DMS114 treated with DMSO at 0.1 percent for 48 hours (cell line): Measurements from ENCODE around the gene LYPD6.
"Not testable (repeated sequence)": the region's sequence is repeated elsewhere in the genome, so short reads cannot be mapped to it uniquely, and the experiment has no call there.

Experiments
- DNase-seq: peaks from one replicate; lab custom pipeline; 2025; ENCODE audit not compliant: unreplicated experiment; lab: John Stamatoyannopoulos, UW

Gene LYPD6, protein sequence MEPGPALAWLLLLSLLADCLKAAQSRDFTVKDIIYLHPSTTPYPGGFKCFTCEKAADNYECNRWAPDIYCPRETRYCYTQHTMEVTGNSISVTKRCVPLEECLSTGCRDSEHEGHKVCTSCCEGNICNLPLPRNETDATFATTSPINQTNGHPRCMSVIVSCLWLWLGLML

DNA sequence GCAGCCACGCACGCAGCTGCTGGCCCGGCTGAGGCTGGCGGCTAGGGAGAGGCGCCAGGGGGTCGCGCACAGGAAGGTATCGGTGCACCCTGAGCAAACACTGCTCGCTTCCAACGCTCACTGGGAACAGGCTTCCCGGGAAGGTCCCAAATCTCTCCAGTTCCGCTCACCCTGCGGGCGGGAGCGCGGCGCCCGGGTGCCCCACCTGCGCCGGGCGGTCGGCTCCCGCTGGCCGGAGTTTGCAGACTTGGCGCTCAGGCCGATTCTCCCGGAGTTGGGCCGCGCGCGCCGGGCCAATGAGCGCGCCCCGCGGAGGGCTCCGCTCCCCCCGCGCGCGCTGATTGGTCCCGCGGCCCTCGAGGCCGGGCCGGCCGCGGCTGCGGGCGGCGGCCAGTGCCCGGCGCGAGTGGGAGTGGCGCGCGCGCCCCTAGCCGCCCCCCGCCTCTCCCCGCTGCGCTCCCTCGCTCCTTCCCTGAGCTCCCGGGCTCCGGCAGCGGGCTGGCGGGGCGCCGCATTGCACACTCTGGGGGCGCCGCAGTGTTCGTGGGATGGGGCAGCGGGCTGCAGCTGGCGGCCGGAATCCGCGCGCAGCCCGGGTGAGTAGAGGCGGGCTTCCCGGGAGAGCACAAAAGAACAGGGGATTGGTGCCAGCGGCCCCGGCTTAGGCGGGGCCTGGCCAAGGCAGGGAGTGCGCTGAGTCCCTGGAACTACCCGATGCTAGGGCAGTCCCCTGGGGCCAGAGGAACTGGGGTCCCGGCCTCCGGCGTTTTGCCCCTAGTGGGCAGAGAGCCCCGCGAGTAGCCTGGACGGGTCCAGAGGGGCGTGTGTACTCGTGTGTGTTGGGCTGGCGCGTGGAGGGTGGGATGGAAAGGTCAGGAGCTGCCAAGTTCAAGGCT lies at the start of gene LYPD6:
LYPD6 (plus strand) TSS at position 461 of the 896 bp plus-strand sequence. CDS start 107,122 bp downstream, outside the sequence.
- peak; percentile 4 for DNase-seq

DNA sequence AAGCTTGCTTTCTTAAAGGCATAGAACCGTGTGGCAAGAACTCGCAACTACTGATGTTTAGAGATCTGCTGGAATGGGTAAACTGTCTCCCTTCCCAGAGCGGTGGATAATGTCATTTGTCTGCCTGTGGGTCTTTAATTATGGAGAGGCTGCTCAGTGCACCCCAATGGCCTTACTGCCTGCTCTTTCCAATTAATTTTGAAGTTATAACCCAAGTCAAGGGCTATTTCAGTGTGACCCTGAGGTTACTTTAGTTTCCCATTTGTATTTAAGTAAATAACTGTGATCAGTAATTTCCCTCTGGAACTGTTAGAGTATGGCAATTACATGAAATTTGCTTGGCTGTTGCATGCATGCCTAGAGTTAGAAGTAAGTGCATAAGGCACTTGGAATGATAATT lies 48.9 kb upstream of the LYPD6 start:
- DNase-seq = no peak

DNA sequence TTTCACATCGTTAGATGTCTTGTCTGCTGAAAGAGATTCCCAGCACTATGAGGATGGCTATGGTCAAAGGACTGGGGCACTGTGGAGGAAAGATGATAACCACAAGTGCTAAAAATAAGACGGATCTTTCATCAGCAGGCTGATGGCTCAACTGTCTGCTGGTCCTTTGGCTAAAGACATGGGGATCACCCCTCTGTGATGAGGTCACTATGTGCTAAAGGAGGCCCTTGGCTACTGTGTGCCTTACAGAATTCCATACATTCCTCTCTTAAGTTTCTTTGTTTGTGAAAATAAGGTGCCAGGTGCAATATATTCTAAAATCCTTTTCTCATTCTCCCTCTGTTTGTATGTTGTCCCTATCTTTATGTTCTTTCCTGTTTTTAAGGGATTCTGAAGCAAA lies 39.7 kb upstream of the LYPD6 start:
- no peak for DNase-seq

DNA sequence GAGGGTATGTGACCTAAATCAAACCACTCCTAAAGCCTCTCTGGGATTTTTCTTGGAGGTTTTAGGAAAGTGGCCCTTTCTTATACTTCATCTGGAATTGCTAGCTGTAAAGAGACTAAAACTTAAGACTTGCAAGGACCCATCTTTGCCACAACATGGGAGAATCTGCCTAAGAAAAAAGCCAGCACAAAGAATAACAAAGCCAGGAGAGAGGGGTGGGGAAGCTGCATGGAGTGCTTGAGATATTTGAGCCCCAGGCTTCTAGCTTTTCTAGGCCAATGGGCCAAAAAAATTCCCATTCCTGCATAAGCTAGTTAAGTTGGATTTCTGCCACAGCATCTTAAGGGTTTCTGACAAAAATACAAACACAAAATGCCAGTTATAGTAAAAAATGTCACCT lies 38.5 kb upstream of the LYPD6 start:
- no peak for DNase-seq

DNA sequence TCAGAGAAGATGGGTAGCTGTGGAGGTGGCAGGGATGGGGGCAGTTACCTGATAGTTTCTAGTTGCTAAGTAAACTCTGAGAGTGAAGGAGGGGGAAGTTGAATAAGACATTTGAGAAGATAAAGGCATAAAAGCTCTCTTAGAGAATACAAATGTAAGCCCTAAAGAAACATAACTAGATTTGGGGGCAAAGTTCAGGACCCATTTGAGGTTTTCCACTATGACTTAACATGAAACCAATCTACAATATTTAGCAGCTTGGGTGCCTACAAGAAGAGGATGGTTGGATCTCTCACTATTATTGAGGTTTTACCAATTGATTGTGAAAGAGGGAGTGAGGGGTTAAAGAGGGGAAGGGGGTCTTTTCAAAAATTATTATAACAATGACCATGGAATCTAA lies 34.4 kb upstream of the LYPD6 start:
- DNase-seq = no peak

DNA sequence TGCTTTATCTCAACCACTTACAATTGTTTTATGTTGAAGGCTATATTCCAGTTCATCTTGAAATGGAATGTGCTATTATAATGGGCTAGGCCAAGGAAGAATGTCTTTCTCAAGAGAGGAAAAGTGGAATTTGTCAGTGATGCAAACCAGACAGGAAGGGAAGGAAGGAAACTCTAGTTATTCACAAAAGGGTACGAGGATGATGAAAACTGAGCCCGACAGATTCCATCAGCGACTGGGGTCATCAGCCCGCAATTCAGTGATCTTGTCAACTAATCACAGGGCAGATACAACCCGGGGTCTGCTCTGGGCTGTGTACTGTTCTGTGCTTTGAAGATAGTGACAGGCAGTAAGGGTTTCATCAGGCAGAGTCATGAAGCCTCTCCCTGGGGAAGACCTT lies 23.4 kb upstream of the LYPD6 start:
- no peak for DNase-seq

DNA sequence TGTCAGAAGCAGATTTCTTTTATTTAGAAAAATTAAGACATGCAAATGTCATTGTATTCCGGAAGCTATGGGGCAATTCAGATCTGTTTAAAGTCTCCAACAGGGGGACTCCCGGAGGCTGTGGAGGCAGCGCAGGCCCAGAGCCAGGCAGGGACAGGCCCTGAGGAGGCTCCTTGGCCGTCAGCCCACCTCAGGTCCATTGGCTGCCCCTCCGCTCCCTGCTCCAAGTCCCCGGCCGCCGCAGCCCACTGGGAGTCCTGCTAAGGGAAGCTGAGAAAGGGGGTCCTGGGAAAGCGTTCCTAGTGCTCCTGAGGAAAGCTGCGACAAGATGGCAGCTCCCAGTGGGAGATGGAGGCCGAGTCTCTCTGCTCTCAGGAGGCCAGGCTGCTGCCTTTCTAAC lies 20.0 kb upstream of the LYPD6 start:
- DNase-seq = no peak

DNA sequence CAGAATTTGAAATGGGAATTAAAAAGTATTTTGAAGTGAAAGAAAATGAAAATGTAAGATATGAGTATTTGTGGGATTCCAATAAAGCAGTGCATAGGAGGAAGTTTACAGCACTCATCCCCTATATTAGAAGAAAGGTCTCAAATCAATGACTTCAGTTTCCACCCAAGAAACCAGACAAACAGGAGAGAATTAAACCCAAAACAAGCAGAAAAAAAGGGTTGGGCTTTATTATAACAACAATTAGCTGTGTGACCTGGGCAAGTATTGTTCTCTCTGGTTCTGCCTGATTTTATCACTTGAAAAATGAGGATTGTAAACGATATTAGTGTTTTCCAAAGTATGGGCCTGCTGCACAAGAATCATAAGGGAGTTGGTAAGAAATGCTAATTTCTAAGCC lies 18.3 kb upstream of the LYPD6 start:
- DNase-seq = no peak

DNA sequence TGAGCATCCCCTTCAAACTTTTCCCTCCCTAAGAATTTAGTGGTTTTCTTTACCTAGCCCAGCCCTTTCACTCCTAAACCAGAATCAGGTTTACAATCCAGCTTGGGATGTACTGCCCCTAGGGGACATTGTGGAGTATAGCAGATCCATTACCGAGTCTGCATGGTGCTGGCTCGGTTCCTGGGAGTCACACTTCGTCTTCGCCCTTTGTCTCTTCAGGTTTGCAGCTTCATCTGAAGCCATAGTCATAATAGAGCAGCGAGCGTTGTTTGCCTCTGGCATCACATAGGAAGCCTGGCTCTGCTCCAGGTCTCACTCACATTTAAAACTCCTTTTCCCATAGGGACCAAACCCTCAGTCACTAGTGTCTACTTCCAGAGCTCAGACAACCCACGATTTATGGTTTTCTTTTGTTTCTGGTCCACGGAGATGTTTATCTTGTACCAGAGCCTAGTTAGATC lies 16.8 kb upstream of the LYPD6 start:
- no peak for DNase-seq

DNA sequence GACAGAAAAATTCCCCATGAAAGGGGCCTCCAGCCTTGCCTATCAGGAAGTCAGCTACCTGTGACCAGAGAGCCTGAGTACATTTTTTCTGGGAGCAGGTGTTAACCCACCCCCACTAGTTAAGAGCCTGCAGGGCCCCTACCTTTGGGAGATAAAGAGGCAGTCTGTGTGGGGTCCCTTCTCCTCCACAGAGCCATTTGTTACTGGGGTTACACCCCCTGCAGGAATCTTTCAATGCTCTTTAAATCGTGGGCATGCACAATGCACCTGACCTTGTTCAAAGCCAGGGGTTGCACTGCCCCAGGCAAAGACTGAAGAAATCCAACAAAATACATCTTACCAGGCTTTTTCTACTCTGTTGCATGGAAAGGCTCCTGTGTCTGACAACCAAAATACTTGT lies 15.7 kb upstream of the LYPD6 start:
- DNase-seq = no peak

DNA sequence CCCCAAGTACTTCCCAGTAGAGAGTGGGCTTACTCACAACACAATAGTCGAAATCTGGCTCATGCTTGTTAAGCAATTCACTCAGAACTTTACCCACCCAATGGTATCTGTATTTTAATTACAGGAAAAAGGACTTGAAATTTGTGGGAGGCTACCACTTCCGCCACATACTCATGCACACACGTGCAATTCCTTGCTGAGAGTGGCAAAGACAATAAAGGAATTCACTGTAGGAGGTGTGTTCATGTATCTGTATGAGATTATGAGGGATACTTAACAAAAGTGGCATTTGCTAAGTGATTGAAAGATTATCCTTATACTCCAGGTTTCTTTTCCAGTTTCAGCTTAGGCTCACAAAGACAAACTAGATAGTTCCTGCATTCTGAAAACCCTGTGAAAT lies 14.9 kb upstream of the LYPD6 start:
- no peak for DNase-seq

DNA sequence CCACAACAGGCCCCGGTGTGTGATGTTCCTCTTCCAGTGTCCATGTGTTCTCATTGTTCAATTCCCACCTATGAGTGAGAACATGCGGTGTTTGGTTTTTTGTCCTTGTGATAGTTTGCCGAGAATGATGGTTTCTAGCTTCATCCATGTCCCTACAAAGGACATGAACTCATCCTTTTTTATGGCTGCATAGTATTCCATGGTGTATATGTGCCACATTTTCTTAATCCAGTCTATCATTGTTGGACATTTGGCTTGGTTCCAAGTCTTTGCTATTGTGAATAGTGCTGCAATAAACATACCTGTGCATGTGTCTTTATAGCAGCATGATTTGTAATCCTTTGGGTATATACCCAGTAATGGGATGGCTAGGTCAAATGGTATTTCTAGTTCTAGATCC lies 11.8 kb upstream of the LYPD6 start:
- not testable (repeated sequence) for DNase-seq

DNA sequence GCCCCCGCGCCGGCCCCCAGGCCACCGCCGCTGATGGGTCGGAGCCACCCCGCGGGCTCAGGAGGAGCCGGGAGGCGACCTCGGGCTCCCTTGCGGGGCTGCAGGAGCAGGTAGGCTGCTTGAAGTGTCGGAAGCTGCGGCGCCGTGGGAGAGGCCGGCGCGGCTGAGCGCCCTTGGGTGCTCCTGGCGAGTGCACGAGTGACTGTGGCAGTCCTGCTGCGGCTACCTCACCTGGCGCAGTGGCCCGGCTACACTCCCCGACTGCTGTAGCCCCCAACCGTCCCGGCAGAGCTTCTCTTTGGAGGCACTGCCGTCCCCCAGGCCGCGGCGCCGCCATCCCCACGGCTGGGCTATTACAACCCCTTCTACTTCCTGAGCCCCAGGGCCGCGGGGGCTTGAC lies 10.0 kb upstream of the LYPD6 start:
- DNase-seq = no peak

DNA sequence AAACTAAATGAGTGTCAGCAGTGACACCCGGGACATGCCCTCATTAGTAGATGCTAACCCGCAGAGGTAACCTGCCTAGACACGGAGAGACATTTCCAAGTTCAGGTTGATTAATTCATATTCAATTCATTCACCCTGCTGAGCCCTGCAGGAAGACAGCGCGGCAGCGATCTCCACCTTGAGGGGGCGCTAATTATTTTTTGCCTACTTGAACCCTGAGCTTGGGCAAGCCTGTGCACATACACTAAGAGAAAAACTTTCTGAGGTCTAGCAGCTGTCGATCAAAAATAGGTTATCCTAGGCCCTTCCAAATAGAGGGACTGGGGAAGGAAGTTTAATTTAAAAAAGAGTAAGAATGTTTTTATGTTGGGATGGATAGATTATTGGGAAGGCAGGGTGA lies 1.3 kb upstream of the LYPD6 start:
- DNase-seq = no peak

DNA sequence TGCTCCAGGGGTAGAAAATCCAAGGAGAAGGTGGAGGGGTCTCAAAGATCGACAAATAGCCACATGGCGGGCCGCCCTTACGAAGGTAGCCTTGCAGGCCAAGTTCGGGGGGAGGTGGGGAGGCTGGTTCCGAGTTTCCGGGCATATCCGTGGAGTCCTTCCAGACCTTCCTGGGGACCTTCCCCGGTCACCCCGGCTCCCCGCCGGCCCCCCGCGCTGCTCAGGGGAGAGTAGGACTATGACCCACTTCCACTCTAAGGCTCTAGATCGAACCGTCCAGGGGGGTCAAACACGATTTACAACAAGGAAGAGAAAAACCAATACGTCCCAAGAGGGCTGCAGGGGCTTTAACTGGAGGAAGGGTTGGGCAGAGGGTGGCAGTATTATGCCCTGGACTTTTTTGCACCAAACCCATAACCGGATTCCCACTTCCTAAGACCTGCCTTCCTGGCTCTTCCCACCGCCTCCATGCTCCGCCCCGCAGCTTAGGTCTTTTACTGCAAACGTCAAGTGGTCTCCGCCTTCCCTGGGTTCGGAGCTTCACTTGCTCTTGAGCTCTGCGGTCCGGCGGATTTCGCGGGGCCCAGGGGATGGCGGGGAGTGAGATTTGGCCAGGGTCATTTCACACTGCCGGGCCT lies 779 bp upstream of the LYPD6 start:
- DNase-seq = peak; percentile 37

DNA sequence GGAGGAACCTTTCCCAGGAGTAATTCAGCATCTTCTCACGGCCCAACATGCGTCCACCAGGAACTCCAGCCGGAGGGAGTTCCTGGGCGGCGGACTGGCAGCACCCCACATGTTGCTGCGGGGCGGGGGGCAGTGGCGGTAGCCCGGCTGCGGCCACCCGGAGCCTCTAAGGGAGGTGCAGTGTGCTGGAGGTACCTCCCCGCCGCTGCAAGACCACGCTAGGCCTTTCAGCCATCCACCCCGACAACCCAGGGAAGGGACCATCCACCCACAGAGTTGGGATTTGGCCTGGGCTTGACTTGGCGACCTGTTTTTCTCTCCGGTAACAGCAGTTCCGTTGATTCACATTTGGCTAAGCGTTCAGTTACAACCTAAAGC lies 625 bp downstream of the LYPD6 start:
- DNase-seq = no peak

DNA sequence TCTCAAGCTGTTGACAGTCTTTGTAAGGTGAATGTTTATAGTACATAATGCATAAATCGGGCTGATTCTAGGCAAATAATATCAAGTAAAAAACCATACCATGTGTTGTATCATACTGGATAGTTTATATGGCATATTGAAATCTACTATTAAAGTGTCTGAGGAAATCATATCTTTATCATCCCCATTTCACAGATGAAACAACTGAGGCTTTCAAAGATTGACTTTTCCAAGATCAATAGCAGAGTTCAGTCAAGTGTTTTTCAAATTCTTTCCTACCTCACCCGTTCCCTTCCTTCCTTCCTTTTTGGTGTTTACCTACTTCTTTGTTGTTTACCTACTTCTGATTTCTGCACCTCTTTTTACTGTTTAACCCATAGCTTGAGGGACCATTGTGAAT lies 2.0 kb downstream of the LYPD6 start:
- no peak for DNase-seq

DNA sequence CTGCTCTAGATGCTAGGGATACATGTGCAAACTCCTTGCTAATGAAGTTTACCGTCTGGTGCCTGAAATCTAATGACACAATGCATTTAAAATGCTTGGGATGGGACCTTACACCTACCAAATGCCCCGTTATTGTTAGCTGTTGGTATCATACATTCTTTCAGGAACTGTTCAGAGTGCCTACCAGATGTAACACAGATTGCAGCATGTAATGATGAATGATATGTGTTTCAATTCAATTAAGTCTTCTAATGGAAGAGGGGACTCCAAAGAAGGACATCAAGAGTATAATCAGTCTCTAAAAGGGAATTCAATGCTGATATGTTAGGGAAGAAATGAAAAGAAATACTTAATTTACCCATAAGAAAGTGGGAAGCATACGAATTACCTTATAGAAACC lies 3.2 kb downstream of the LYPD6 start:
- no peak for DNase-seq

DNA sequence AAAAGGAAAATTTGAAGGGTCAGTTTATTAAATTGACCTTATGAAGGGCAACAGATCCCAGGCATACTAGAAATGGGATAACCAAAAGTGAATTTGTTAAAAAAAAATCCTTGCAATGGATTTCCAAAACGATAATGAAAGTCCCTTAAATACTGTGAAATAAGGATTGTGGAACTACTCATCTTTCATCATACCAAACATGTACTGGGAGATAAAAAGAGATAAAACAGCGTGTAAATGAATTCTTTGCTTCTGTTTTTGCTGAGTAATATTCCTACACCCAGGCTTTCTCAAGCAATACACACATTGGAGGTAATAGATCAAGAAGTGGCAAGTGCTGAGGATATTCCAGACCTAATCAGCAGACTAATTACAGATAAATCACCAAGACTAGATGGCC lies 3.8 kb downstream of the LYPD6 start:
- DNase-seq = no peak

DNA sequence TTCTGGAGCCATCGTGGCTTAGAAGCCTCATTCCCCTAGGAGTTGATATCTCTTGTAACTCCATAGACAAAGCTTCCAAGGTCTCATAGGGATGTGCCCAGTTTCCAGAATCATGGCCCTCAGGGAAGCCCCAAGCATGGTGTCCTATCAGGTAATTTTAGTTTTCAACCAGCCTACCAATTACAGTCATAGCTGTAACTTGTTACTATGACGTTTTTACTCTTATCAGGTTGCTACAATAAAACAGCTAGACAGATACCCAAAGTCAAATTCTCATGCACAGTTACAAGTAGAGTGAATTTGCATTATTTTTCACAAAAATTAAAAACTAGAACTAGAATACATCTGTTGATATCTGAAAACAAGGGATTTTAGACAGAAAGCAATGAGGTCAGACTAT lies 8.9 kb downstream of the LYPD6 start:
- no peak for DNase-seq

DNA sequence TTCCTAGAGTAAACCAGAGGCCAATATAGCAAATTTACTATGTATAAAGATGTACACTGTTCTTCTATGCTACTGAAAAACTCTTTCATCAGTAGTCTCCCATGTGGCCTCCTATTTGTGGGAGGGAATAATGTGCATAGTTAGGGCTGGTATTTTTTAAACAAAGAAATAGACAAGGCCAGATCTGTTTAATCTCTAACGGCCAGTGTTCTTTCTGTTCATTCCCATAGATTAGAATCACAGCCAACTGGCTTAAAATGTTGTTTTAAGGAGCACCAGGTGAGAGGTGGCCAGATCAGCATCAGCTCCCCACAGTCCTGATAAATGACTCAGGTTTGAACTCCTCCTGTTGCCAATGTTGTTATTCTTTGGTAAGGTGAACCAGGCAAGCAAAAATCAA lies 12.1 kb downstream of the LYPD6 start:
- DNase-seq = no peak

DNA sequence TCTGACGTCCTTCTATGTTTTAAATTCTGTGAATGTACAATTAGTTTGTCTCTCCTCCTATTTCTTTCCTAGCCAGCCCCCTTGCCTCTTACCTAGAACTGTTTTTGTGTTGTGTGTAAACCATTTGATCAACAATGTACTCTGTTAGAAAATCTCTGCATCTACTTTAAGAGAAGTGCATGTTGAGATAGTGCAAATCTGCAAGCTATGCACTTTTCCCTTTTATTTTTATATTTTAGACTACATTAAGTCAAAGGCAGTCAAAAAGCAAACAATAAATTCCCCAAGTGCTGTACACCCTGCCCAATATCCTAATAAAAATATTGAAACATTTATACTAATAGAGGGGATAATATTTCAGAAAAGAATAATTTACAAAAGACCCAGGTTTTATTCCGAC lies 13.7 kb downstream of the LYPD6 start:
- no peak for DNase-seq
